Nephron progenitor cell (in vitro differentiated cells): ENCODE data around the gene TUBG2.

Experiments used
- DNase-seq: peaks from one replicate; pipeline ENCODE4 v3.0.0; 2021
- H3K27ac Mint-ChIP-seq: 2 replicates; pipeline ENCODE4 v1.8.0; 2021; ENCODE audit warnings: mild to moderate bottlenecking, moderate library complexity, mixed read lengths
- H3K27me3 Mint-ChIP-seq: 2 replicates; pipeline ENCODE4 v1.8.0; 2021; ENCODE audit warnings: mild to moderate bottlenecking, low read depth, mixed read lengths; ENCODE audit not compliant: poor library complexity
- H3K36me3 Mint-ChIP-seq: 2 replicates; pipeline ENCODE4 v1.8.0; 2021; ENCODE audit warnings: low read depth, mixed read lengths
- H3K4me1 Mint-ChIP-seq: 2 replicates; pipeline ENCODE4 v1.8.0; 2021; ENCODE audit warnings: mixed read lengths
- H3K4me3 Mint-ChIP-seq: 2 replicates; pipeline ENCODE4 v1.8.0; 2021; ENCODE audit warnings: mild to moderate bottlenecking, moderate library complexity, mixed read lengths
- H3K9me3 Mint-ChIP-seq: 2 replicates; pipeline ENCODE4 v1.8.0; 2021; ENCODE audit warnings: mild to moderate bottlenecking, moderate library complexity, mixed read lengths
- CTCF ChIP-seq: fragments of 200-600 bp; sonication (generic); IDR thresholded peaks from 2 replicates; pipeline ENCODE4 v1.5.0; 2021; ENCODE audit warnings: antibody characterized with exemption

Gene TUBG2

GRCh38 chr17:42709561-42709960 lies 50.5 kb downstream of the TUBG2 start:
- no peak for DNase-seq
- Mint-ChIP-seq H3K4me3 (no peak overlapping the region), H3K4me1 (peaks cover 22% of the 10 kb centered on the region), H3K9me3 (no peaks in the 10 kb centered on the region), H3K27me3 (peaks cover 3% of the 10 kb centered on the region), H3K36me3 (peaks cover 77% of the 10 kb centered on the region), H3K27ac (peak overlapping the region; percentile 94)
- TF ChIP-seq CTCF: no peak
